Neural progenitor cell (in vitro differentiated cells): ENCODE data around the gene TTC27.

ENCODE experiments used
- EZH2phosphoT487 ChIP-seq: fragments of 200-600 bp; sonication (generic); IDR thresholded peaks from 2 replicates; pipeline ENCODE4 v1.6.1; 2017; ENCODE audit warnings: antibody characterized with exemption
- TF ChIP-seq, protein P1 (sequence below): fragments of 200-600 bp; sonication (generic); IDR thresholded peaks from 2 replicates; pipeline ENCODE4 v1.5.1; 2017; ENCODE audit warnings: antibody characterized with exemption, mild to moderate bottlenecking

DNA sequence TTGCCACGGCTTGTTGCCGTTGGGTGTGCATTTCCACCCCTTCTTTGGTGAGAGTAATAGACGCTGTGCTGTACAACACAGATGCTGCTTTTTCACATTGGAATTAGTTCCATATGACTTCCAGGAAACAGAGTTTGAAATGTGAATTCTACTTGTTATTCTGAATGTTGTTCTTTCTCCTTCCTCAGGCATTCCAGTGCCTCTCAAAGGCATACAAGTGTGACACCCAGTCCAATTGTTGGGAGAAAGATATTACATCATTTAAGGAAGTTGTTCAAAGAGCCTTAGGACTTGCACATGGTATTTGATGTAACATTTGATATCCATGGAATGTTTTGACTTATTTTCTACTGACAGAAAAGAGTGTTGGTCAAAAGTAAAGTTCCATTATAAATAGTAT, 184.5 kb downstream of the TTC27 start:
- no peak for TF ChIP-seq EZH2phosphoT487
- TF ChIP-seq, protein P1, sequence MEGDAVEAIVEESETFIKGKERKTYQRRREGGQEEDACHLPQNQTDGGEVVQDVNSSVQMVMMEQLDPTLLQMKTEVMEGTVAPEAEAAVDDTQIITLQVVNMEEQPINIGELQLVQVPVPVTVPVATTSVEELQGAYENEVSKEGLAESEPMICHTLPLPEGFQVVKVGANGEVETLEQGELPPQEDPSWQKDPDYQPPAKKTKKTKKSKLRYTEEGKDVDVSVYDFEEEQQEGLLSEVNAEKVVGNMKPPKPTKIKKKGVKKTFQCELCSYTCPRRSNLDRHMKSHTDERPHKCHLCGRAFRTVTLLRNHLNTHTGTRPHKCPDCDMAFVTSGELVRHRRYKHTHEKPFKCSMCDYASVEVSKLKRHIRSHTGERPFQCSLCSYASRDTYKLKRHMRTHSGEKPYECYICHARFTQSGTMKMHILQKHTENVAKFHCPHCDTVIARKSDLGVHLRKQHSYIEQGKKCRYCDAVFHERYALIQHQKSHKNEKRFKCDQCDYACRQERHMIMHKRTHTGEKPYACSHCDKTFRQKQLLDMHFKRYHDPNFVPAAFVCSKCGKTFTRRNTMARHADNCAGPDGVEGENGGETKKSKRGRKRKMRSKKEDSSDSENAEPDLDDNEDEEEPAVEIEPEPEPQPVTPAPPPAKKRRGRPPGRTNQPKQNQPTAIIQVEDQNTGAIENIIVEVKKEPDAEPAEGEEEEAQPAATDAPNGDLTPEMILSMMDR: no peak
